GM18873 (cell line): ENCODE measurements around the gene MYO7B.

Source experiments
- ATAC-seq: cut with Tn5 transposase; IDR thresholded peaks from one replicate; pipeline ENCODE4 v1.9.1; 2021; ENCODE audit warnings: mild to moderate bottlenecking, moderate library complexity, moderate number of reproducible peaks; ENCODE audit not compliant: unreplicated experiment, low FRiP score

MYO7B gene

DNA sequence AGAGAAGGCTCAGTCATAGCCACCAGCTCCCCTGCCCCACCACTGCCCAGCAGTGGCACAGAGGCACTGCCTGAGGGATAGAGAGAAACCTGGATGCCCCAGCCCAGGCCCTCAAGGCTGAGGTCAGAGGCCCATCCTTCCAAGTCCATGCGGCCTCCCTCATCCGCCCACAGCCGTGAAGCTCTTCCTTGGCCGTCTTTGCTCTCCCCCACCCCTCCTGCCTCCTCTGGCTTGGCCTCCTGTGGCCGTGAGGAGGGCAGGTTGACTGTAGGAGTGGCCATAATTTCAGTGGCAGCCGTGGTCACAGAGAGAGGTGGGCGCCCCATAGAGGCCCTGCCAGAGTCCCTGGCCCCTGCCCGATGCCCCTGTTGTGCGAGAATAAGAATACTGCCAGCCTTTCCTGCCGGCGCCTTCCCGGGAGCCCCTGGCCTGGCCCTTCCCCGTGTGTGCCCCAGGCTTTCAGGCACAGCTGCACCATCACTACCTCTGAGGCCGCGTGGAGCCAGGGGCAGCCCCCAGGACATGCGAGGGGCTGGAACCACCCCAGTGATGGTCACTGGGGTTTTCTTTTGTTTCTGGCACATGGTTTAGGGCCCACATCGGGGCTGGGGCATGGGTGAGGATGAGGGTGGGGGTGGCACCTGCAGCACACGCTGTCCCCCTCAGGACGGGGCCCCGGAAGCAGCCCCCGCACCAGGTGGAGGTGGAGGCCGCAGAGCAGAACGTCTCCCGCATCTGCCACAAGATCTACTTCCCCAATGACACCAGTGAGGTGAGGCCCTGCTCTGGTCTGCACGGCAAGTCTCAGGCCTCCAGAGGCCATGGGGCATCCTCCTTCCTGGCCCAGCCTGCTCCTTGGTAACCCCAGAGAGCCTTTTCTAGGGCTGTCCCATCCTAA lies 97.4 kb downstream of the MYO7B start:
- no peak for ATAC-seq

DNA sequence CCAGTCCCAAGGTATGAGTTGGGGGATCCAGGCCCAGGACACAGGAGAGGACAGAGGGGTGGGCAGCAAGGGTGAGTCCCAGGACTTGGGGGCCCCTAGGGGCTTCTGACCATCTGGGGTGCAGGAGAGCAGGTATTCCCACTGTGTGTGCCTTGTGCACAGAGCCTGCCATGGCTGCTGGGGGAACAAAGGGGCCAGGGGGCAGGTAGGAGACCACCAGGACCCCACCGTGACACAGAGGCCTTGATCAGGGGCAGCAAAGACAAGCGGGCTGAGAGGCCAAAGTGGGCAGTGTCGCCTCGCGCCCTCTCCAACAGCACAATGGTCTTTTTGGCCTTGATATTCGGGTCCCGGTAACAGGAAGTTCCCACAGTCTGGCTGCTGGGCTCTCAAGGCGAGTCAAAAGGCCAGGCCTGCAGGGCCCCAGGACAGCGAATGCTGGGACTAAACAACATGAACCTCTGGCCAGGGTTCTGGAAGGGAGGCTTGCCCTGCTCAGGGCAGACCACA lies 98.1 kb downstream of the MYO7B start:
- no peak for ATAC-seq

DNA sequence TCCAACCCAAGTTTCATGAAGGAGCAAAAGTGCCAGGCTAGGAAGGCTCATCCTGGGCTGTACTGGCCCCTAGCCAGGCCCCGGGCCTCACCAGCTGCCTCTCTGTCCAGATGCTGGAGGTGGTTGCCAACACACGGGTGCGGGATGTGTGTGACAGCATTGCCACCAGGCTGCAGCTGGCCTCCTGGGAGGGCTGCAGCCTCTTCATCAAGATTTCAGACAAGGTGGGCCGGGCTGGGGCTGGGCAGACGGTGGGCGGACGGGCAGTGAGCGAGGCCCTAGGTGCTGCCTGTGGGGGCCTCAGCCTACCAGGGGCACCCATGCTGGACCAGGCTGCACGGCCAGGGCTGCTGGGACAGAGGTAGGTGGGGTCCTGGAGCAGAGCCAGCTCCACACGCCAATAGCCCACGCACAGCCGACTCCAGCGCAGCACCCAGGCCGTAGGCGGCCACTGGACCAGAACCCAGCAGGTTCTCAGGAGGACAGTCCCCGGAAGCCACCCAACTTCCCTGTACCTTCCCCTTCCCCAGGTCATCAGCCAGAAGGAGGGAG lies 98.7 kb downstream of the MYO7B start:
- ATAC-seq, result no peak

DNA sequence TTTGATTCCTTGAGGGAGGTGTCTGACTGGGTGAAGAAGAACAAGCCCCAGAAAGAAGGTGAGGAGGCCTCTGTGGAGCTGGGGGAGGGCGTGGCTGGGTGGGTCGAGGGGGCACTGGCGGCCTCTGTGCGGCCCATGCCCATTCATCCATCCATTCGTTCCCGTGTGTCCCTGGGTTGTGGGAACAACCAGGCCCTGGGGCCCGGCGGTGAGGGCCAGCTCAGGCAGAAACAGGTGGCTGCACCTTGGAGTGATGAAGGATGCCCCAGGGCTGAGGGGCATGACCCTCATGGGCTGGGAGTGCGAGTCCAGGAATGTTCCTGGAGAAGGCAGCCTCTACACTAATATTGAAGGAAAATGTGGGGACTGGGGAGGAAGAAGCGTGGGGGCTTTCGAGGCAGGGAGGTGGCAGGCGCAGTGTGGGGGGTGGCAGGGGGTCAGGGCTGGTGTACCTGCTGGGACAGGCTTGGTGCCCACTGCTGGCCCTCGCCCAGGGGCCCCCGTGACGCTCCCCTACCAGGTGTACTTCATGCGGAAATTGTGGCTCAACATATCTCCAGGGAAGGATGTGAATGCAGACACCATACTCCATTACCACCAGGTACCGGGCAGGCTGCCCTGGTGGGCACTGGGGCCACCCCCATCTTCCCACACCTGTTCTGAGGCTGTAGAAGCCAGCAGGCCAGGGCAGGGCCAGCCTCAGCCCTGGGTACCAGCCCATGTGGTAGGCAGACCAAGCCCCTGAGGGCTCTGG lies 99.3 kb downstream of the MYO7B start:
- ATAC-seq, result no peak

DNA sequence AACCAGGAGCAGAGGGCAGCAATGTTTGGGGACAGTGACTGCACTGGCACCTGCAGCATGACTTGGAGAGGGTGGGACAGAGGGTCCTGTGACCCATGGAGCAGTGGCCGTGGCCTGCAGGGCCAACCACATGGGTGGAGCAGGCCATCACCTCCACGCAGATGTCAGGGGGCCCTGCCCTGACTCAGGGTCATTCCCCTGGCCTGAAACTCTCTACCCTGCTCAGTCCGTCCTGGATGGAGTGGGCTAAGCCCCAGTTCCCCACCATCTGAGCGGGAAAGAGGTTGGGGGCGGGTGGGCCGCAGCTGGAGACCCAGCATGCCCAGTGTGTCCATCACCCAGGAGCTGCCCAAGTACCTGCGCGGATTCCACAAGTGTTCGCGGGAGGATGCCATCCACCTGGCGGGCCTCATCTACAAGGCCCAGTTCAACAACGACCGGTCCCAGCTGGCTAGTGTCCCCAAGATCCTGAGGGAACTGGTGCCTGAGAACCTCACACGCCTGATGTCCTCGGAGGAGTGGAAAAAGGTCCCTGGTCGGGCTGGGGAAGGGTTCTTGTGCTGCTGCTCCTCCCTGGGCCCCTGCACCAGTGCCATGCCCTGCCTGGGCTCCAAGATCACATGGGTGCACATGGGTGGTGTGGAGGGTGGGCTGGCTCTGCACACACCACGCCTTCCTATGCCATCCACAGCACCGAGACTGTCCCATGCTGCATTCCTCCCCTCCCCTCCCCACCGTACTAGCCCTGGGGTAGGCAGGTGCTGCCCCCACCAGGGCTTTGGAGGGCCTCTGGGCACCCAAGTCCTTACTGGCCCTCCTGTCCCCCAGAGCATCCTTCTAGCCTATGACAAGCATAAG lies 100.1 kb downstream of the MYO7B start:
- ATAC-seq, result no peak

DNA sequence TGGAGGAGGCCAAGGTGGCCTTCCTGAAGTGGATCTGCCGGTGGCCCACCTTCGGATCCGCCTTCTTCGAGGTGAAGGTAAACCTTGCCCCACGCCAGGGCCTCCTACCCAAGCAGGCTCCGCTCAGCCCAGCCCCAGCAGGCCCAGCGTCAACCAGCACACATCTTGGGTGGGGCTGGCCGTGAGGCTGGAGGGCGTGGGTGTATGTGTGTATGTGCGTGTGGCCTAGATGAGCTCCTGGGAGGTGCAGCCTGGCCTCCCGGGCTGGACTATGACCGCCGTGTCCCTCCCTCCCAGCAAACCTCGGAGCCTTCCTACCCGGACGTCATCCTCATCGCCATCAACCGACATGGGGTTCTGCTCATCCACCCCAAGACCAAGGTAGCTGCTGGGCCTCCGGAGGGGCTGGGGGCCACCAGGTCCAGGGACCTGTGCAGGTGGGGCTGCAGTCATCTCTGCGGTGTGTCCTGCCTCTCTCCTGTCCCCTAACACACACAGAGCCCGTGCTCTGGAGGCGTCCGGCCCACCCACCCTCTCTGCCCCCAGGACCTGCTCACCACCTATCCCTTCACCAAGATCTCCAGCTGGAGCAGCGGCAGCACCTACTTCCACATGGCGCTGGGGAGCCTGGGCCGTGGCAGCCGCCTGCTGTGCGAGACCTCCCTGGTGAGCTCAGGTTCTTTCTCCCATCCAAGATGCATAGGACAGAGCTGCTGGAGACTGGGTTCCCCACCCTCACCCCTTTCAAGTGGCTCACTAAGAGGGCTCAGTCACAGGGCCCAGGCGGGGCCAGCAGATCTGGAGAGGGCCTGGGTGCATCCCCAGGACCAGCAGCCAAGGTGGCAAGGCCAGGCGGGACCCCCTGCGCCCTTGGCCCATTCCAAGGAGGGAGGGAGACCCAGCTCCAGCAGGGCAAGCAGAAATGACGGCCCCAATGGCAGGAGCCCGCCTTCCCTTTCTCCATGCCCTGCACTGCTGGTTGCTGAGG lies 101.1 kb downstream of the MYO7B start:
- no peak for ATAC-seq

DNA sequence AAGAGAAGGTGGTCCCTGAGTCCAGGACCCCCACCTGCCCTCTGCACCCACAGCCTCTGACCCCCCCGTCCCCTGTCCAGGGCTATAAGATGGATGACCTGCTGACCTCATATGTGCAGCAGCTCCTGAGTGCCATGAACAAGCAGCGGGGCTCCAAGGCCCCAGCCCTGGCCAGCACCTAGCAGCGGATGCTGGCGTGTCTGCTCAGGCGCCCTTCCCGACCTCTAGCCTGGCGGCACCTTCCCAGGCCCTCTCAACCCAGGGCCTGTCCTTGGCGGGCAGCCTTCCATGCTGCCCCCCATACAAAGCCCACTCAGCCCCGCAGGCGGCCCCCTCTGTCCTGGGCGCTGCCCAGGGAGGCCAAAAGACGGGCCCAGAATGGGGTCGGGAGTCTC lies 101.8 kb downstream of the MYO7B start:
- ATAC-seq, result no peak

DNA sequence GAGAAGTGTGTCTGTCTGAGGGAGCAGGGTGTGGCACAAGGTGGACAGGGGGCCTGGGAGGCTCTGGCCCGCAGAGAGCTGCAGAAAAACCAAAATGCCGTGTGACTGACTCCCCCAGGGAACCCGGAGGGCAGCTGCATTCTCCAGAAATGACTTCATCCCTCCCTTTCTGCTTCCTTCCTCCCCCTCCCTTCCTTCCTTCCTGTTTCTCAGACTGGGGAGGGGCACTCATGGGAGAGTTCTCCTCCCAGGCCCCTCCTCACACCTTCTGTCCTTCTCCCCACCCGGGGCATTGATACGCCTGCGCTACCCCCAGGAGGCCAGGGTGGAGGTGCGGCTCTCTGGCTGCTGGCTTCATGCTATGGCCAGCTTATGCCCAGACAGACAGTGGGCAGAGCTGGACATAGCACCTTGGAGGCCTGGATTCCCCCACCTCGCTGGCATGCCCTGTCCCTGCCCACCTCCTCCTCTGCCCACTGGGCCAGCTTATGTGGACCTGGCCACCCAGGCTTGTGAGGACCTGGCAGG lies 102.3 kb downstream of the MYO7B start:
- ATAC-seq, result no peak

DNA sequence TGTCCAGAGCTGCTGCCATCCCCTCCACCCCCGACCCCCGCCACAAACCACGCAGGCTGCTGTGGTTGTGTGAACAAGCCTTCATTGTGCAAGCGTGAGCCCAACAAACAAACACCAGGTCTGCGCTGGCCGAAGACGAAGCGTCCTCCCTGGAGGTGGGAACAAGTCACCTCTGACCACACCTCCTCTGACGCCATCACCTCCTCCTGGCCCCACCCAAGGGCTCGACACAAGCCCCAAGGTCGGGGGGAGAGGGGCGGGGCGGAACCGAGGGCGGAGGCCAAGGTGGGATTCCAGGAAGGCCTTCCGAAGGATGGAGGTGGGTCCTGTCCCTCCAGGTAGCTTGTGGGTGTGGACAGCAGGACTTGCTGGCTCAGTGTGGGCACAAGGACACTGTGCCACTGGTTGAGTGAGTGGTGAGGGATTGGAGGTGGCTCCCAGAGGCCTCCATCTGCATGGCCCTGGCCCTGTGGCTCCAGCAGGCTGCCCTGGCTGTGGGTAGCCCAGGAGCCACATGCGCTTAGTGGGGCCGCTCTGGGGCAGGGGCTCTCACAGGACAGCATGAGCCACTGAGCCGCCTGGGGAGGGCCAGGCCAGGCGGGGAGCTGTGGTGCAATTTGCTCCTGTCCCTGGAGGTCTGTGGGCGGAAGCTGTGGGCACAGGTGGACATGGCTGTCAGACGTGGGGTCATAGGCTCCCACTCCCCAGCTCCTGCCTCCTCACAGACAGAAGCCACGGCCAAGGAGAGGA lies 103.1 kb downstream of the MYO7B start:
- ATAC-seq, result no peak

DNA sequence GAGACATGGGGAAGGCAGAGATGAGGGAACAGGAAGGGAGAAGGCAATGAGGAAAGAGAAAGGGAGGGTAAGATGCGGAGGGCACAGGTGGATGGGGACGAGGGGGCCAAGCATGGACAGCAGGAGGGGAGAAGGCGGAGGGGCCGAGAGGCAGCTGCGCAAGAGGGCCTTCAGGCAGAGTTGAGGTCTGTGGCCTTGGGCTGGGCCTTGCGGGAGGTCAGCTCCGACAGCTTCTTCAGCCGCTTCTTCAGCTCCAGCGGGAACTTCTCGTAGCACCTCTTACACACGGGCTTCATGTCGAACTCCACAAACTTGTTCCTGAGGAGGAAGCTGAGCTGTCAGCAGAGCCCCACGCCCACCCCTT lies 103.6 kb downstream of the MYO7B start:
- ATAC-seq, result no peak

DNA sequence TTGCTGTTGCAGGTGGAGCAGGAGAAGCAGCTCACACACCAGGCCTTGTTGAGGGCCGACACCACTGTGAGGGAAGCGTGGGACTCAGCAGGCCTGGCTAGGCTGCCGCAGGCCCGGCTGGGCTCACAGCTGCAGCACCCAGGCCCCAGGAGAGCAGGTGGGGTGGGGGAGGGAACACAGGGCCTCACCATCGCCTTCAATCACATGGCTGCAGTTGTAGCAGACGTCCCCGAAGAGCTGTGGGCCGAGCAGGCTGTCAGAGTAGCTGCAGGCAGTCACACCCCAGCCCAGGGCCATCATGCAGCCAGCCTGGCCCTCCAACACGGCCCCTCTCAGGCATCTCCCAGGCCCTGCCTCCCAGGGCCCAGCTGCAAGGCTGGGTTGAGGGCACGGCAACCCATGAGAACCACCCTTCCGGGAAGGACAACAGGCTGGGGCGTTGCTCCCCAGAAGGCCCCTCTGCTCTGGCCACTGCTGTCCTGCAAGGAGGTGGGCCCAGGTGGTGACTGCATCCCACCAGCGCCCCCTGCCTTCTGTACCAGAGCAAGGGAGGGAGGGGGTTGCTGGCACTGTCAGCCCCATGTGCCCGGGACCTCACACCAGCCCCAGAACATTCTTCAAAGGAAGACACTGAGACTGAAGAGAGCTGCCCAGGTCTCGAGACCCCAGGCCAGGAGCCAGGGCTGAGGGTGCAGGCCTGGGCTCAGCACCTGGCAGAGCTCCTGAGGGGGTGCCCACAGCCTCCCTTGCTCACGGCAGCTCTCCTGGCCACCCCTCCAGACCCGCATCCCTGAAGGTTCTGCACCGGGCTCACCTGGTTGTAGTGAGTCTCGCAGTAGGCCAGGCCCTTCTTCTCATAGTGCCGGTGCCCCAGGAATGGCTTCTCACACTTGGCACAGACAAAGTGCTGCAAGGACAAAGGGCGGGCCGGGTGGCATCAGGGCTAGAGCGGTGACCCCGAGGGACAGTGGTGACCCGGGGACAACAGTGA lies 104.9 kb downstream of the MYO7B start:
- no peak for ATAC-seq

DNA sequence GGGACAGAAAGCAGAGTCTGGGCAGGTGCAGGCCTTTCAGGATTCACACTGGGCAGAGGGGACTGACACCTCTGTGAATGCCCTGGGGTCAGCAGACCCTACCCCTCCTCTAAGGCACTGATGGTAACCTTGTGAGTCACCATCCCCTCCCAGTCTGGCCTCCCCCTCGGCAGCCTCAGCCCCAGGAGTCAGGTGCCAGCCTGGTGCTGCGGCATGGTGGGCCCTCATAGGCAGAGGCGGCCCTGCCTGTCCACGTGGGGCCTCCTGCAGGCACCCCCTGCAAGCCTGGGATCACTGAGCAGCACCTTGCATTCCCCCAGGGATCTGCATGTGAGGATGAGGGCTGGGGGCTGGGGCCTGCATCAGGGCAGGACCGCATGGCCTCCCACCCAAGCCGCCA lies 105.7 kb downstream of the MYO7B start:
- no peak for ATAC-seq

DNA sequence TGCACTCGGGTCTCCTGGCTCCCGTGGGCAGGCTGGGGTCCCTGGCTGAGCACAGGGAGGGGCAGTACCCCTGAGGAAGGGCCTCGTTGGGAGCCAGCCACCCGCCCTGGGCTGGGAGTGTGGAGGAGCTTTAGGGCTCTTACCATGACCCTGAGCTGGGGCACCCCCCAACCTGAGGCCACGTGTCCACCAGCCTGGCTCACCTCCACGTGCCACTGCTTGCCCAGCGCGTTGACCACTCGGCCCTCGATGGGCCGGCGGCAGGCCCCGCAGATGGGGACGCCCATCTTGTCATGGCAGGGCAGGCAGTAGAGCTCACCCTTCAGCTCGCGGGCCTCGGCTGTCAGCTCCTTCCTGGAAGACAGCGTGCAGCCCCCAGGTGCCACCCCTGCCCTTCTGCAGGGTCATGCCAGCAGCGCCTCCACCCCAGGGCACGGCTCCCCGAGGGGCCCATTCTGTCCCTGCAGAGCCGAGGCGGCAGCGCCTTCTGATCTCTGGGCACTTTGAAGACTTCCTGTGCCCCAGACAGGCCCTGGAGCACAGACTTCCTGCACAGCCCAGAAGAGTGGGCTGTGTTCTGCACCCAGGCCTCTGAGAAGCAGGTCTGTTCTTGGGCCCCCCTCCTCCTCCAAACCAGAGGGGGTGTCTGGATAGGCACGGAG lies 106.5 kb downstream of the MYO7B start:
- ATAC-seq, result no peak

DNA sequence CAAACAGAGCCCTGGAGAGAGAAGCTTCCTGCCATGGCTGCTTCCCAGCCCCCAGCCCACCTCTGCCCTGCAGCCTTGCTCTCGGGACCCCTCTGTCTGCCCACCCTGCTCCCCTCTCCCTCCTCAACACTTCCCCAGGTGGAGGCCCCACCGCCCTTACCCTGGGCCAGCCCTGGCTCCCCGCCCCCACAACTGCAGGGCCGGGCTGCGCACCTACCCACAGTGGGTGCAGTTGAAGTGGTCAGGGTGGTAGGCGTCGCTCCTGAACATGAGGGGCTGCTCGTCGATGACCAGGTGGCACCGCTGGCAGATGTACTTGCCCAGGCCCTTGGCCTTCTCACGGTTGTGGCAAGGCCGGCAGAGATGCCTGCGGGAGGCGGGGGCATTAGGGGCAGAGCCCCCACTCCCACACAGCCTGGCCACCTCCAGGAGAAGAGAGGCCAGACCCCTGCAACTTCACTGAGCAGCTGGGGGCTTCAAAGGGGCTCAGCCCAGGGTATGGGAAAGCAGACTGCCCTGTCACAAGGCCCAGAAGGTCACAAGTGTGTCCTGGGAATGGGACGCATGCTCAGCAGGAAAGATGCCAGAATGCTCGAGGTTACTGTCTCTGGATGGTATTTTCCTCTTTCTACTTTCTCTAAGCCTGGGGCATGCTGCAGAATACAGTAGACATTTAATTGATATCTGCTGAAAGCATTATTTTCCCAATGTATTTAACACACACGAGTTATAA lies 107.4 kb downstream of the MYO7B start:
- ATAC-seq, result no peak

DNA sequence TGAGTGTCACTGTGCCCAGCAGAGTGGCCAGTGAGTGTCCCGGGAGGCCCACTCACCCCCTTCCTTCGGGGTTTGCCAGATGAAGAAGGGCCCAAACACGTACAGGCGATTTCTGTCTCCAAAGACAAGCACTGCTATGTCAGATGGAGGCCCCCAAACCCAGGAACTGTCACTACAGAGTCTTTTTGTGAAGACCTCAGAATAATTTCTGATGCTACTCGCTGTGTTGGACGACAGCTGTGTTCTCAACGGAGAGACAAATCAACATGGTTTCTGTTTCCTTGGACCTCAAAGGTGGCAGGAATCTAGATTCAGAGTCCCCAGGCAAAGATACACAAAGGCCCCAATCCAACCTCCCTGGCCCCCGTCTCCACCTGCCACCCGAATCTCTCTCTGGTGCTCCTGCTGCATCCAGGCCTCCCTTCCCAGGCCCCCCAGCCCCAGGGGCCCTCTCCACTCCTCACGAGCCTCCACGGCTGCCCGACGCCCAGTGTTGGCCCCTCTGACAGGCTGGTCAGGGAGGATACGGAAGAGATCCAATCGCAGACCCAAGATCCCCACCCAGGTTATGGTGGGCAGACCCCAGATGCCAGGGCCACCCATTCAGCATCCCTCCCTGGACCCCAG lies 108.1 kb downstream of the MYO7B start:
- no peak for ATAC-seq
